Measurements from ENCODE around the gene PIK3R5. TPM values are rescaled to one million over a fixed set of nuclear protein-coding genes. Genes with fewer than 3 reads are reported as not detected.
A peak's percentile ranks its signal among the peaks of the same experiment; 100 is the strongest.

The PIK3R5 gene
- total RNA-seq, 4 donors from 2014 or later, result 3.6 to 12.0 (median 8.2) TPM

DNA sequence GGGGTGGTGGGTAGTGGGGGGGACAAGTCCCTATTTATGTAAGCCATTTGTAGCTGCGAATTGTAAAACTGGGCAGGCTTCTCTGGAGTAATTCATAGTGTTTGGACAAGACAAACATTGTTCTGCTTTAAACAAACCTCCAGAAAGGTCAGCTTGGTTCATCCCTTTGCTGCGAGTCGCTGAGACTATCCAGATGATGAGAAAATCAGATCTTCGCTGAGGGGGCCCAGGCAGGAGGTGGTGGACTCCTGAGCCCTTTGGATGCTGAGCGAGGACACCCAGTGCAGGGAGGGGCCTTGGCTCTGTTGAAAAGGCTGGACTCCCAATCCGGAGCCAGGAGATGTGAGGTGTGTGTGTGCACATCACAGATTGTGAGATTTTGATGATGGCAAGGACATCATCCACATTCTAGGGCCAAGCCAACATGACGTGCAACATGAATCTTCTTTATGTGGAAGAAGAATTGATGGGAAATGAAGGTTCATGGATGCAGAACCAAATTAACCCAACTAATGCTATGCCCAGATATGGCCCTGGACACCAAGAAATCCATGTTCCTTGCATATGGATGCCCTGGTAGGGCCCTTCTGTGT, 40.8 kb upstream of the PIK3R5 start:
- intact Hi-C loops (cut with DNase I; ENCODE audit: low total_unique reads), result no loop called here
- 92% methylated on average over 7 of the region's 7 CpGs for WGBS, 2 donors
- no peak overlapping the region for H3K4me3 ChIP-seq (ENCODE audit: low read depth, poor library complexity, severe bottlenecking)
- peak in 1 of 2 donors; percentile 62 for DNase-seq (ENCODE audit: low spot score in 2 of 2)
- no peak for TF ChIP-seq POLR2A (IDR thresholded peaks at IDR 0.05)
- TF ChIP-seq, protein P1, sequence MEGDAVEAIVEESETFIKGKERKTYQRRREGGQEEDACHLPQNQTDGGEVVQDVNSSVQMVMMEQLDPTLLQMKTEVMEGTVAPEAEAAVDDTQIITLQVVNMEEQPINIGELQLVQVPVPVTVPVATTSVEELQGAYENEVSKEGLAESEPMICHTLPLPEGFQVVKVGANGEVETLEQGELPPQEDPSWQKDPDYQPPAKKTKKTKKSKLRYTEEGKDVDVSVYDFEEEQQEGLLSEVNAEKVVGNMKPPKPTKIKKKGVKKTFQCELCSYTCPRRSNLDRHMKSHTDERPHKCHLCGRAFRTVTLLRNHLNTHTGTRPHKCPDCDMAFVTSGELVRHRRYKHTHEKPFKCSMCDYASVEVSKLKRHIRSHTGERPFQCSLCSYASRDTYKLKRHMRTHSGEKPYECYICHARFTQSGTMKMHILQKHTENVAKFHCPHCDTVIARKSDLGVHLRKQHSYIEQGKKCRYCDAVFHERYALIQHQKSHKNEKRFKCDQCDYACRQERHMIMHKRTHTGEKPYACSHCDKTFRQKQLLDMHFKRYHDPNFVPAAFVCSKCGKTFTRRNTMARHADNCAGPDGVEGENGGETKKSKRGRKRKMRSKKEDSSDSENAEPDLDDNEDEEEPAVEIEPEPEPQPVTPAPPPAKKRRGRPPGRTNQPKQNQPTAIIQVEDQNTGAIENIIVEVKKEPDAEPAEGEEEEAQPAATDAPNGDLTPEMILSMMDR (IDR thresholded peaks at IDR 0.05), result no peak

DNA sequence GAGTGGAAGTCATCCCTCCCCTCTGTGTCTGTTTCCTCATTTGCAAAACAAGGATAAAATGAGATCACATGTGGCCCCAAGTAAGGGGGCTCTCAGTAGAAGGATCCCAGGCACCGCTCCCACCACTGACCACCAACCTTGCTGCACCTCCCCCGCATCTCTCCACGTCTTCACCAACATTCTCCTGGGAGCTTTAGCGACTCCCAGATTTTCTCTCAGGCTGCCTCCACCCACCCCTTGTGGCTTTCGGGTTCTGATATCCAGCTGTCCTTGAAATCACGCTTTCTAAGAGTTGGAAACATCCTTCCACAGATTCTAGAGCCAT, 39.4 kb upstream of the PIK3R5 start:
- no peak overlapping the region for H3K4me3 ChIP-seq (ENCODE audit: low read depth, poor library complexity, severe bottlenecking)
- DNase-seq (ENCODE audit: low spot score in 2 of 2), result peak in 1 of 2 donors; percentile 76
- intact Hi-C loops (cut with DNase I; ENCODE audit: low total_unique reads), result no loop called here
- 77 to 84% methylated on average over 6 of the region's 6 CpGs for WGBS, 2 donors
- TF ChIP-seq, protein P1 (IDR thresholded peaks at IDR 0.05), result no peak
- no peak for TF ChIP-seq POLR2A (IDR thresholded peaks at IDR 0.05)

DNA sequence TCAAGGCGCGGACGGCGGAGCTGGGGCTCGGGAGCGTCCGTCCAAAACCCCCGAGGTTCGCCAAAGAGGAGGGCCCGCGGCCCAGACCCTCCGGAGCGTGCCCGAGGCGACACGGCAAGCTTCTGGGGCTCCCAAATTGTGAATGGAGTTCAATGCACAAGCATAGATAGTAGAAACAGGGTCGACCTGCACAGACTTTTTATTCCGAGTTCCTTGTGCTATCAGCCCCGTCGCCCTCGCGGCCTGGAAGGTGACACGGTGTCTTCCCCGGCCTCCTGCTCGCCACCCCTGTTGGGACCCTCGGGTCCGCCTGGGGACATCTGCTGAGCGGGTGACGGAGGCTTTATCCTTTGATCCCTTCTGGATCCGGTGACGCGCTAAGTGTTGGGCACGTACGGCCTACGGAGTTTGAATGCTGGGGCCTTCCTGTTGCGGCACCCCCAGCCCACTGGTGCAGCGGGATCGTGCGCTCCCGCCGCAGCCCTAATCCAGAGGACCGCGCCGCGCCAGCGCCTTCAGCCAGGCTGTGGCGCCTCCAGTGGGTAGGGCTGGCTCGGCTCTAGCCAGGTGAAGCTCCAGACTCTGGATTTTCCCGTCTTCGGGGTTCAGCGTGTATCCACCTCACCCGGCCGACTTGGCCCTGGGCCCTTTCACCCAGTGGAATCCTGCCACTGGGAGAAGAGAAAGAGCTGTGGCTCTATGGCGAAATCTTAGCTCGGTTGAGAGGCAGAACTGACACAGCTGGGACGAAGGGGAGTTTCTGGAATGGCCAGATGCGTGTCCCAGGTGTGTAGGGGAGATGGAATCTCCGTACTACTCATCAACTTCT, 38.8 kb upstream of the PIK3R5 start:
- DNase-seq (ENCODE audit: low spot score in 2 of 2), result peak in 1 of 2 donors; percentile 70
- H3K4me3 ChIP-seq (ENCODE audit: low read depth, poor library complexity, severe bottlenecking), result no peak overlapping the region
- 18 to 32% methylated on average over 57 to 58 of the region's 58 CpGs for WGBS, 2 donors
- TF ChIP-seq, protein P1 (IDR thresholded peaks at IDR 0.05), result no peak
- TF ChIP-seq POLR2A (IDR thresholded peaks at IDR 0.05), result no peak
- intact Hi-C loops (cut with DNase I; ENCODE audit: low total_unique reads), result no loop called here

DNA sequence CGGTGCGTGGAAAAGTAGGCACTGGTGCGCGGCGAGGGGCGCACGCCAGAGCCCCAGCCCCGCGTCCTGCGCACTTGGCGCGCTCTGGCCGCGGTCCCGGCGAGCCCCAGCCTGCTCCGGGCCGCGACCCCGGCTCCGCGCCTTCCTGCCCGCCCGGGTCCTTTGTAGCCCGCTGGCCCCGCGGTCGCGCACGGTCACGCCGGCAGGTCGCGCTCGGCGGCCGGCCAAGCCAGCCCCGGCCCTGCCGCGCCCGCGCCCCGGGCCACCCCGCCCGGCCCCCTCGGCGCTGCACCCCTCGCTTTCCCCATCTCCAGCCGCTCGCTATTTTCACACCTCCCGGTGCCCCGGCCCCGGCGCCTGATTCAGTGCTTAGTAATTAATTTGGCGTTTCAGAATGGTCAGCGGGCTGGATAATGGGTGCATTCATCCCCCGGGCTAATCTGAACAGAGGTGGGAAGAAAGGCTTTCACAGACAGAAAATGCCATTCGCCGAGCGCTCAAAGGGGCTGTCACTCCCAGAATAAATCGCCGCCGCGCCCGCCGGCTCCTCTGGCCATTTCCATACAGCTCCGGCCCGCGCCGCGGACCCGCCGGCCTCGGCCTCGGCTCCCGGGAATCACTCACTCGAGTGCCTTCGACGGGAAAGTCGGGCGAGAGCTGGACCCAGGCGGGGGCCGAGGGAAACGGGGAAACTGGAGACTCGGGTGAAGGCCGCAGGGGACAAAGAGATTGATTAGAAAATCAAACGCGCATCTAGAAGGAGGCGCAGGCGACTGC, 38.0 kb upstream of the PIK3R5 start:
- 1% methylated on average over 28 to 80 of the region's 90 CpGs for WGBS, 2 donors
- DNase-seq (ENCODE audit: low spot score in 2 of 2), result peak in 1 of 2 donors; percentile 87
- intact Hi-C loops (cut with DNase I; ENCODE audit: low total_unique reads), result no loop called here
- no peak overlapping the region for H3K4me3 ChIP-seq (ENCODE audit: low read depth, poor library complexity, severe bottlenecking)
- no peak for TF ChIP-seq POLR2A (IDR thresholded peaks at IDR 0.05)
- TF ChIP-seq, protein P1 (IDR thresholded peaks at IDR 0.05), result no peak

DNA sequence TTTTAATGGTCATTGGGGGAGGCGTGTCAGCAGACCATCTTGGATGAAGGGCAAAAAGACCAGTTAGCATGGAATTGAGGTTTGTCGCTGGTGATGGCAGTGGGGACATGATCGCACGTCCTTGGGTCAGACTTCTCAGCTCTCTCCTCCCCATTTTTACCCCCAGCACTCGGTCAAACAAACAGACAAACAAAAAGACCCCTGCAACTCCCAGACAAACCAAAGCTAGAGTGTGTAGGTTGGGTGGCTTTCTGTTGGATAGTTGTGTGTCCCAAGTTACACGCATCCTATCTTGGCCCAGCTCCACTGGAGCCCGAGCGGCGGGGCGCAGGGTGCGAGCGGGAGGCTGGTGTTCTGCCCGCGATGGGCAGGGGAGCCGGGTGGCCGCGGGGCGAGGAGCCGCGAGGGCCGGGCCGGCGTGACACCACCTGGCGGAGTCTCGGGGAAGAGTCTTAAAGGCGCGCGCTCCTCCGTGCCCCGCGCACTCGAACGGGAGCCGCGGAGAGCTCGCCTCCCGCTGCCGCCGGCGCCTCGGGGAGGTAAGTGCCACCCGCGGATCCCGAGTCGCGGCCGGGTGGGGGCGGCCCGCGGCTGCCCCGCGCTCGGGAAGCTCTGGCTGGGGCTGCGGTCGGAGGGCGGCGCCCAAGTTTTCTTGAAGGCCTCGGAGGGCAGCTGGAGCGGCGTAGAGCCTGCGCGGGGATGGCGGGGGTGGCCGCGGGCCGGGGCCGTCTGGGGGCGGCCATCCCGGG, 37.3 kb upstream of the PIK3R5 start:
- TF ChIP-seq, protein P1 (IDR thresholded peaks at IDR 0.05), result no peak
- TF ChIP-seq POLR2A (IDR thresholded peaks at IDR 0.05), result no peak
- intact Hi-C loops (cut with DNase I; ENCODE audit: low total_unique reads), result no loop called here
- H3K4me3 ChIP-seq (ENCODE audit: low read depth, poor library complexity, severe bottlenecking), result no peak overlapping the region
- peak in 1 of 2 donors; percentile 88 for DNase-seq (ENCODE audit: low spot score in 2 of 2)
- WGBS, 2 donors, result 1 to 16% methylated on average over 6 to 27 of the region's 69 CpGs

Measured in lower leg skin (tissue), 4 donors.